HUES64 (cell line): ENCODE results near the gene NEIL1.
"Not testable (repeated sequence)": the region's sequence is repeated elsewhere in the genome, so short reads cannot be mapped to it uniquely, and the experiment has no call there.

ENCODE experiments used
- H3K27ac ChIP-seq: 2 replicates; pipeline ENCODE4 v1.7.0; 2013; ENCODE audit warnings: low read depth, low read length, inconsistent platforms
- H3K27me3 ChIP-seq: 2 replicates; pipeline ENCODE4 v1.6.1; 2013; ENCODE audit warnings: mild to moderate bottlenecking, low read length; ENCODE audit not compliant: insufficient read depth
- H3K36me3 ChIP-seq: 2 replicates; pipeline ENCODE4 v1.6.1; 2013; ENCODE audit warnings: mild to moderate bottlenecking, low read length; ENCODE audit not compliant: insufficient read depth
- H3K4me1 ChIP-seq: 2 replicates; pipeline ENCODE4 v1.6.1; 2013; ENCODE audit warnings: mild to moderate bottlenecking, low read length, moderate library complexity; ENCODE audit not compliant: insufficient read depth
- H3K4me3 ChIP-seq: 2 replicates; pipeline ENCODE4 v1.5.1; 2013; ENCODE audit warnings: mild to moderate bottlenecking, low read length, moderate library complexity
- H3K9ac ChIP-seq: 2 replicates; pipeline ENCODE4 v1.6.1; 2013; ENCODE audit warnings: mild to moderate bottlenecking, low read depth, low read length
- H3K9me3 ChIP-seq: 2 replicates; pipeline ENCODE4 v1.6.1; 2013; ENCODE audit warnings: low read depth, low read length; ENCODE audit not compliant: insufficient read depth
- WGBS: fragments of 150-250, 120-280 bp; methylation state at CpG from one replicate; pipeline ENCODE4 v1.1.7; 2013; ENCODE audit warnings: missing lambda C conversion rate; 5-methylcytosine and 5-hydroxymethylcytosine counted together

Gene NEIL1

DNA sequence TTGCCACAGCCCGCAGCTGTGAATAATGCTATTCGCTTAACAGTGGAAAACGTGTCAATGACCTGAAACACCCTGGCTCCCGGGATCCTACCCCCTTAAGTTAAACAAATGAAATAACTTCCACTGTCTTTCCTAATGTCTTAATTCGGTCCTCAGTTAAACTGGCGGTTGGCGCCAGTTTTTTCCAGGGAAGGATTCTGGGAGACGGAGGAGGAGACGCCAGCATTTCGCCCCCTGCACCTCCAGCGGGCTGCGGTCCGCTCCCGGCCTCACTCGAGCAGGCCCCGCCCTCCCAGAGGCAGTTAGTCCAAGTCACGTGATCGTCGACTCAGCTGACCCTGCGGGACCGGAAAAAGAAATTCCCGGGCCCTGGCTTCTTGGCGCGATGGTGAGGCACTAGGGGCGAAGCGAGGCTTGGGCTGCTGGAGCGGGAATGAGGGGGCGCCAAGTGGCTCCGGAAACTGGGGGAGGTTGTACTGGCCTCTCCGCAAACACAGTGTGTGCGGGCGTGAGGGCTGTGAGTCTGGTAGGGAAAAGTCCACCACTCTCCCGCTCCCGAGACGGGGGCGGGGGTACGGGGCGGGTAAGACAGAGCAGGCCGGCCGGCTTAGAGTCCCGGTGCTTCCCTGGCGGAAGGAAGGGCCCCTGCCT, 11.0 kb upstream of the NEIL1 start, which contains the start of gene COMMD4:
Gene COMMD4, plus strand, starts transcription at position 359 of the 651 bp plus-strand sequence. Its CDS starts 27 bp downstream, at position 386.
- Histone ChIP-seq H3K27ac (peak within 1 kb of the TSS; percentile 48; the same call in 1 of the 2 replicates), H3K27me3 (no peaks in the 10 kb centered on the region), H3K4me1 (peaks cover 7% of the 10 kb centered on the region; the same call in 1 of the 2 replicates), H3K9ac (peak within 1 kb of the TSS; percentile 90), H3K9me3 (no peaks in the 10 kb centered on the region), H3K4me3 (peak within 1 kb of the TSS; percentile 85), H3K36me3 (peaks cover 18% of the 10 kb centered on the region)
- 2% methylated on average over 42 of the region's 42 CpGs for WGBS

GRCh38 chr15:75338661-75339240, 8.1 kb upstream of the NEIL1 start:
- Histone ChIP-seq H3K4me1 (peaks cover 7% of the 10 kb centered on the region; the same call in 1 of the 2 replicates), H3K27ac (no peak overlapping the region), H3K9me3 (no peaks in the 10 kb centered on the region), H3K27me3 (no peaks in the 10 kb centered on the region), H3K4me3 (no peak overlapping the region), H3K36me3 (peaks cover 24% of the 10 kb centered on the region), H3K9ac (no peak overlapping the region)
- 95% methylated on average over 11 of the region's 11 CpGs for WGBS

- WGBS = 94% methylated on average over 13 of the region's 13 CpGs
- Histone ChIP-seq H3K27ac (no peak overlapping the region), H3K9ac (no peak overlapping the region), H3K4me3 (no peak overlapping the region), H3K27me3 (no peaks in the 10 kb centered on the region; the same call in 1 of the 2 replicates), H3K9me3 (no peaks in the 10 kb centered on the region), H3K4me1 (peaks cover 7% of the 10 kb centered on the region; the same call in 1 of the 2 replicates), H3K36me3 (peaks cover 24% of the 10 kb centered on the region)
Measured at GRCh38 chr15:75339531-75340240, 7.2 kb upstream of the NEIL1 start.

DNA sequence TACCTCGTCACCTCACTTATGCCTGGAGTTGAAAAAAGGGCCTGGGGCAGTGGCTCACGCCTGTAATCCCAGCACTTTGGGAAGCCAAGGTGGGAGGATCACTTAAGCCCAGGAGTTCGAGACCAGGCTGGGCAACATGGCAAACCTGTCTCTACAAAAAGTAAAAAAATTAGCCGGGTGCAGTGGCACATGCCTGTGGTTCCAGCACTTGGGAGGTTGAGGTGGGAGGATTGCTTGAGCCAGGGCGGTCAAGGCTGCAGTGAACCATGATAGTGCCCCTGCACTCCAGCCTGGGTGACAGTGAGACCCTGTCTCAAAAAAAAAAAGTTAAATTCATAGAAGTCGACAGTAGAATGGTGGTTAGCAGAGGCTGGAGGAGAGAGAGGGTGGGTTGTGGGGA, 4.6 kb upstream of the NEIL1 start:
- Histone ChIP-seq H3K9me3 (no peaks in the 10 kb centered on the region), H3K27me3 (peaks cover 19% of the 10 kb centered on the region), H3K4me3 (no peak overlapping the region), H3K36me3 (peaks cover 24% of the 10 kb centered on the region), H3K27ac (no peak overlapping the region), H3K9ac (no peak overlapping the region), H3K4me1 (no peaks in the 10 kb centered on the region)
- 86% methylated on average over 6 of the region's 6 CpGs for WGBS

DNA sequence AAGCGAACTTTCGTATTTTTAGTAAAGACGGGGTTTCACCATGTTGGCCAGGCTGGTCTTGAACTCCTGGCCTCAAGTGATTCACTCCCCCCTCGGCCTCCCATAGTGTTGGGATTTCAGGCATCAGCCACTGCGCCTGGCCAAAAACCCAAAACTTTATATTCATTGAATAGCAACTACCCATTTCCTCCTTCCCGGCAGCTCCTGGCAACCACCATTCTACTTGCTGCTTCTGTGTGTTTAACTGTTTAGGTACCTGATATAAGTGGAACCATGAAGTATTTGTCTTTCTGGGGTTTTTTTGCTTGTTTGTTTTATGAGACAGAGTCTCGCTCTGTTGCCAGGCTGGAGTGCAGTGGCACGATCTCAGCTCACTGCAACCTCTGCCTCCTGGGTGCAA, 2.9 kb upstream of the NEIL1 start:
- H3K4me3 ChIP-seq, H3K27ac ChIP-seq, H3K4me1 ChIP-seq, H3K9me3 ChIP-seq: not testable (repeated sequence)
- peaks cover 37% of the 10 kb centered on the region for H3K27me3 ChIP-seq
- 73% methylated on average over 8 of the region's 8 CpGs for WGBS
- H3K9ac ChIP-seq = 0 out of 2 replicates have a peak overlapping the region, but pooled peaks have one; percentile 12
- H3K36me3 ChIP-seq = peaks cover 19% of the 10 kb centered on the region

DNA sequence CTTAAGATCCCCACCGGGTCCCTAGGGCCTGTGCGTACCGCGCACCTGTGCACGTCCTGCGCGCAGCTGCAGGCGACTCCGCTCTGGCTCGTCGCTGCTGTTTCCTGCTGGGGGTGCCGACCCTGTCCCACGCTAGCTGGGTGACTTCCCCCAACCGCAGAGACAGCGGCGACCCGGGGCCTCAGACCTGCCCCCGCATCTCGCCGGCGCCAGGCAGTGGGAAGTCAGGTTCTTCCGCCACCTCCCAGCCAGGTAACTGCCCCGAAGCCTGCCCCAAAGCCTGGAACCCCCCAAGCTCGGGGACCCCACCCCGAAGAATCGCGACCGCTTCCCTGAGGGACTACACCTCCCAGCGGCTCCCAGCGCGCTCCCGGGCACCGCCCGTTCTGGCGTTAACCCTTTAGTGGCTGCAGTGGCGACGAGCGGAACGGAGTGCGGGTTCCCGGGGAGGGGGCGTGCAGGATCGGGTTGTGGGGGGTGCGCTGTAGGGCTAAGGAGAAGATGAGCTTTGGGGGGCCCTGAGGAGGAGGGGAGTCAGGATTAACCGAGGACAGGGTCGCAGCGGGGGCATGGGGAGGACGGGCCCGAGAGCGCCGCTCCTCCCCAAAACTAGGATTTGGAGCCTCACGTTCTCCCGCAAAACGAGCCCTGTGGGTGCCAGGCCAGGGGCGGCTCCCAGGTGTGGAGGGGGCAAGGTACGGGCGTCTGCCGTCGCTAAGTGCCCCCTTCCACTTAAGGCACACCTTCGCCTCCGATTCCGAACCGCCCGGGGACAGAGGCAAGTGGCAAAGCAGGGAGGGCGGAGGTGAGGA, 589 bp downstream of the NEIL1 start:
- peaks cover 45% of the 10 kb centered on the region for H3K27me3 ChIP-seq
- H3K9ac ChIP-seq = peak overlapping the region; percentile 69
- no peaks in the 10 kb centered on the region for H3K4me1 ChIP-seq
- under 1% methylated on average over 65 of the region's 65 CpGs for WGBS
- no peaks in the 10 kb centered on the region for H3K36me3 ChIP-seq
- peak overlapping the region; percentile 83 for H3K4me3 ChIP-seq
- H3K9me3 ChIP-seq = no peaks in the 10 kb centered on the region
- H3K27ac ChIP-seq = no peak overlapping the region

- no peaks in the 10 kb centered on the region for H3K36me3 ChIP-seq
- H3K27ac ChIP-seq = no peak overlapping the region
- whole genome bisulfite sequencing = under 1% methylated on average over 45 of the region's 45 CpGs
- H3K4me1 ChIP-seq = no peaks in the 10 kb centered on the region
- H3K9ac ChIP-seq = peak overlapping the region; percentile 69
- peak overlapping the region; percentile 83 for H3K4me3 ChIP-seq
- H3K9me3 ChIP-seq = no peaks in the 10 kb centered on the region
- peaks cover 45% of the 10 kb centered on the region for H3K27me3 ChIP-seq
Measured at GRCh38 chr15:75348034-75348561, 1.3 kb downstream of the NEIL1 start.

DNA sequence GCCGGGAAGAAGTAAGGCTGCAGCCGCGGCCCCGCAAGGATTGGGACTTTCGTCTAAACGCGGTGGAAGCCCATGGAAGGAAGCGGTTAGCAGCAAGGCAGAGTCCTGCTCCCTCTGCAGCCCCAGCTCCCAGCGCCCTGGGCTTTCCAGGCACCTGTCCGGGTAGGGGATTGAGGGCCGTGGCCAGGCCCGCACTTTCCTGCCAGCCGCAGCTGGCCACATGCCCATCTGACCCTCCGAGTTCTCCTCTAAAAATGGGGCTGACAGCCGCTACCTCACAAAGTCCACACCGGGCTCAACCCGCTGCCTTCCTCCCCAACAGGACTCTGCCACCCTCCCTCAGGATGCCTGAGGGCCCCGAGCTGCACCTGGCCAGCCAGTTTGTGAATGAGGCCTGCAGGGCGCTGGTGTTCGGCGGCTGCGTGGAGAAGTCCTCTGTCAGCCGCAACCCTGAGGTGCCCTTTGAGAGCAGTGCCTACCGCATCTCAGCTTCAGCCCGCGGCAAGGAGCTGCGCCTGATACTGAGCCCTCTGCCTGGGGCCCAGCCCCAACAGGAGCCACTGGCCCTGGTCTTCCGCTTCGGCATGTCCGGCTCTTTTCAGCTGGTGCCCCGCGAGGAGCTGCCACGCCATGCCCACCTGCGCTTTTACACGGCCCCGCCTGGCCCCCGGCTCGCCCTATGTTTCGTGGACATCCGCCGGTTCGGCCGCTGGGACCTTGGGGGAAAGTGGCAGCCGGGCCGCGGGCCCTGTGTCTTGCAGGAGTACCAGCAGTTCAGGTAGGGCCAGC, 1.9 kb downstream of the NEIL1 start:
- Histone ChIP-seq H3K27me3 (peaks cover 45% of the 10 kb centered on the region), H3K9me3 (no peaks in the 10 kb centered on the region), H3K4me1 (no peaks in the 10 kb centered on the region), H3K9ac (peak overlapping the region; percentile 69), H3K4me3 (peak overlapping the region; percentile 83), H3K36me3 (no peaks in the 10 kb centered on the region), H3K27ac (no peak overlapping the region)
- 41% methylated on average over 46 of the region's 46 CpGs for WGBS

GRCh38 chr15:75349351-75349669, 2.5 kb downstream of the NEIL1 start:
- 90% methylated on average over 8 of the region's 8 CpGs for WGBS
- H3K4me3 ChIP-seq, H3K9ac ChIP-seq, H3K36me3 ChIP-seq, H3K4me1 ChIP-seq, H3K27ac ChIP-seq, H3K9me3 ChIP-seq: not testable (repeated sequence)
- H3K27me3 ChIP-seq = peaks cover 45% of the 10 kb centered on the region

DNA sequence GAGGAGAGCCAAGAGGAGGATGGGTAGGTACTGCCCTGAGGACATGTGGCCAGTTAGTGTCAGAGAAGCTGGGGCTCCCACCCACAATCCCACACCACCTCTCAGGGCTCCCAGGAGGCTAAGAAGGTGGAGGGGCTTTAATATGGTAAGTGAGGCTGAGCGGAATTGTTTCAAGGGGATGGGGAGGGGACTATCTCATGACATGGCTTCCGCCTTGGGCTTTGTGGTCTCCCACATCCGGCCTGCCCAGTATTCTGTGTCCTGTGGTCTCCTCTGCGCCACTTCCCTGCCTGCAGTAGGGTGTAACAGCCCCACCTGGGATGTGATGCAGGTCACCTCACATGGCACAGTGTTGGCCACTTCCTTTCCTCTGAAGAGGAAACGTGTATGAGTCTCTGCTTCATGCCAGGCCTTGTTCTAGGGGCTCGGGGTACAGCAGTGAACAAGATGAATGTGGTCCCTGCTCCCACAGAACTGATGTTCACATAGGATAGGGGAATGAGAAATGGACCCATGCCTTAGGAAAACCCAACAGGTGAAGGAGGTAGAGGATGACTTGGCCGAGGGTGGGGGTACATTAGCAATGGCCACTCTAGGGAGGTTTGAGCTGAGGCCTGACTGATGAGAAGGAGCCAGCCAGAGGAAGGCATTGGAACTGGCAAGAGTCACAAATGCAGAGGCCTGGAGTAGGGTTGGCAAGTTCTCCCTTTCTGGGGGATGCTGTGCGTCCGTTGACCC, 3.2 kb downstream of the NEIL1 start:
- no peaks in the 10 kb centered on the region for H3K4me1 ChIP-seq
- H3K9me3 ChIP-seq = no peaks in the 10 kb centered on the region

More for the DNA sequence above, 3.2 kb downstream of the NEIL1 start:
- Histone ChIP-seq H3K36me3 (no peaks in the 10 kb centered on the region), H3K27me3 (peaks cover 45% of the 10 kb centered on the region), H3K27ac (no peak overlapping the region), H3K4me3 (no peak overlapping the region), H3K9ac (no peak overlapping the region)
- 92% methylated on average over 9 of the region's 9 CpGs for WGBS
